HG03045 (cell line): ENCODE results near the gene ZNF740.
A peak's percentile ranks its signal among the peaks of the same experiment; 100 is the strongest.
"Not testable (repeated sequence)": the region's sequence is repeated elsewhere in the genome, so short reads cannot be mapped to it uniquely, and the experiment has no call there.

ENCODE experiments used
- ATAC-seq: cut with Tn5 transposase; IDR thresholded peaks from one replicate; pipeline ENCODE4 v1.9.1; 2021; ENCODE audit warnings: mild to moderate bottlenecking, moderate library complexity; ENCODE audit not compliant: unreplicated experiment

Gene ZNF740

DNA sequence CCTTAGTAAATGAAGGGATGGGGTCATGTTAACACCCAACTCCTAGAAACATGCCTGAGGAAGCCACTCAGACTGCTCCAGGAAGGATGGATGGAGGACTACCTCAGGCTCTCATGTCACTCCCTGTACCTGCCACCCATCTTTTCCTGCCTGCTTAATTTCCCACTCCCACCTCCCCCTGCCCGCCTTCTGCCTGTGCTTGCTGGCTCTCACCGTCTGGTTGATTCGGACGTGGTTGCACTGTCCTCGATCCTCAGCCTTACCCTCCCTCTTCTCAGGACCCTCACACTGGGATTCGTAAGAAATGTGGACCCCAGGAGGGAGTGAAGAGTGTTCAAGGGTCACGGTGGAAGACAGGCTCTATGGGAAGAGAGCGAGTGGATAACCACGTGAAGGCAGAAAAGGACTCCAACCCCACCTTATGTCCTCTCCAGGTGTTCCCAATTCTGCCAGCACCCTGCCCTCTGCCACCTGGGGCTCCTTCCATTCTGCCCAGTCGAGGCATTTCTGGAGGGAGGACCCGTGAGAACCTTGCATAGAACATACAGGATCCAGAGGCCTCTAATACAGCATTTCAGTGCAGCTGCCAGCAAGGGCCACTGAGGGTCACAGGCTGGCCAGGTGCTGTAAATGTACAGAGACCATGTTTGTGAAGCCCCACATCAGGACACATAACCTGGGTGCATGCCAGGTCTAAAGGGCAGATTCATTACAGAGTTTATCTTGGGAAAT is 13.6 kb downstream of the ZNF740 start:
- no peak for ATAC-seq

DNA sequence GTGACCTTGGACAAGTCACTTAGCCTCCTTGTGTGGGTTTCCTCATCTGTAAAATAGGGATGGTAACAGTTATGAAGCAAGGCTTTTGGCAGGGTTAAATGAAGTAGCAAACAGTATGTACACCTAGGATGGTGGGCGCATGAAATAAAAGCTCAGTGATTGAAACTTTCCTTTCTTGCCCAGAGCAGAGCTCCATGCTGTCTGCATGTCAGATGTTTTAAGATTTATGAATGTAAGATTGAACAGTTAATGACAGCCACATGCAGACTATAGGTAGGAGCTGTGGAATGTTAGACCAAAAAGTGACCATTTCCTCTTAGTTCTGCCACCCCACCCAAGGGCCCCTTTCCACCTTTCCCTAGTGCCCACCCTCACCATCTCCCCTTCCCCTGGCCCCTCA is 14.5 kb downstream of the ZNF740 start:
- ATAC-seq: no peak

DNA sequence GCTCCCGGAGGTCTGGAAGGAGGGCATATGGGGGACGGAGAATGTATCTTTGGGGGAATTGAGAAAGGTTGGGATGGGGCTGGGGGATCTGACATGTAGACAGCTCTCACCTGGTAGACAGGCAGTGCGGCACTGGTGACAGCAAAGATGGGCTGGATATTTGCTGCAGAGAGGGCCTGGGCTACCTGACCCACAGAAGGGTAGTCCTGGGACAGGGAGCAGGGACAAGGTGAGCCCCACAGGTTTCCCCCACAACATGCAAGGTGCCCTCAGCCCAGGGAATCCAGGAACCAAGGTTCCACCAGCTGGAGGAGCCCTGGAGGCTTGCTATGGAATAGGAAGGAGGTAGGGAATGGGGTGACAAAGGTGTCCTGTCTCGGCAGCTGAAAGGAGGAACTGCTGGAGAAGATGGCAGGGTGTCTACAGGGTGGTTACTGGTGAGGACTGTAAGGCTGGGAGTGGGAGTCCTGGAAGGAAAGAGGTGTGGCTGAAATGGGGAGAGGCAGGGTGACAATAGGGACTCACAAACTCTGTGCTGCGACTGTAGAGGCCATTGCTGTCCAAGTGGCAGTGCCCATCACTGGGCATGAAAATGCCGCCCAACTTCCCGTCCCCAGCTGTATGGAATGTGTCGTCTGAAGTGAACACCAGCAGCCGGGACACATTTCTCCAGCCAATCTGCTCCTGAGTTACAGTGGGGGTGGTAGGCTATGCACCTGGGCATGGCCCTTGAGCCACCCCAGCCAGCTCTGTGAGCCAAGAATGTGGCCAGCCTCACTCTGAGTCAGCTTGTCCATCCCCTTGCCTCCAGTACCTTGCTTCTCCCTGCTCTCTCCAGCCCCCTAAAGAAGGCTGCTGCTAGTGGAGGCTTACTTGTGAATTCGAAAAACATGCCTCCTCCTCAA is 15.2 kb downstream of the ZNF740 start:
- no peak for ATAC-seq

DNA sequence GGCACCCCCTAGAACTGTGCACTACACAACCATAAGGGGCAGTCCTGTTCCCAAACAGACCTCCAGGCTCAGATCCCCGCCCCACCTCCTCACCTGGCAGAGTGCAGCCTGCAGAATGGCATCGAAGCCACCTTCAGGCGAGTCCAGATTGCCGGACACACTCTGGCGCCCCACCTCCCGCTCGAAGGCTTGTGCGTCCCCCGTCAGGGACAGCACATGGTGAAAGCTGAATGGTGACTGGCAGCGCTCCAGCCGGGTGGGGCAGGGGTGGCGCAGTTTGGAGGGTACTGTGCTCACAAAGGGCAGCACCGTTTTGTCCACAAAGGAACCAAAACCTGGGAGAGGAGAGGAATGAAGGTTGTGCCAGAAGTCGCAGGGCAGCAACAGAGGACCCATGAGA is 16.0 kb downstream of the ZNF740 start:
- ATAC-seq: no peak

DNA sequence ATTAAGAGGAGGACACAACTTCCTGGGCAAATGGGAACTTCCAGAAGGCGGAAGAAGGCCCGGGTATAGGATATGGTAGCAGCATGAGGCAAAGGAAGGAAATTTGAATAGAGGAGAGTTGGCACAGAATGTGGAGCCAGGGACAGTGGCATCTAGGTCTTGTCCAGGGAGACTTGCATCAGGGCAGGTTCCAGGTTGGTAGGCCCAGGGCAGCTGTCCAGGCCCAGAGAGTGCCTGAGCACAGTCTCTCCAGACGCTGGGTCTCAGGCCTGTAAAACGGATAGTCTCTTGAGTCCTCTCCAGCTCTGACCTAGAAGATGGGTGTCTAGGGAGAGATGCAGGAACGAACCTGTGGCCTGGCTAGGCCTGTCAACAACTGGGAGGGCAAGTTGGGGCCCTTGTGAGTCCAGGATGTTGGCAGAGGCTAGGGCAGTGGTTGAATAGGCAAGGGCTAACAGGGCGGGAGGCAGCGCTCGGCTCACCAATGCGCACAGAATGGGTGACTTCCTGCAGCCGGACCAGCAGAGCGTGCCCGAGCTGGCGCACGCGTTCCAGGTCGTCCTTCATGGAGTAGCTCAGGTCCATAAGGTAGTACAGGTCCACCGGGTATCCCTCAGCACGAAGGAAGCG is 16.6 kb downstream of the ZNF740 start:
- no peak for ATAC-seq

DNA sequence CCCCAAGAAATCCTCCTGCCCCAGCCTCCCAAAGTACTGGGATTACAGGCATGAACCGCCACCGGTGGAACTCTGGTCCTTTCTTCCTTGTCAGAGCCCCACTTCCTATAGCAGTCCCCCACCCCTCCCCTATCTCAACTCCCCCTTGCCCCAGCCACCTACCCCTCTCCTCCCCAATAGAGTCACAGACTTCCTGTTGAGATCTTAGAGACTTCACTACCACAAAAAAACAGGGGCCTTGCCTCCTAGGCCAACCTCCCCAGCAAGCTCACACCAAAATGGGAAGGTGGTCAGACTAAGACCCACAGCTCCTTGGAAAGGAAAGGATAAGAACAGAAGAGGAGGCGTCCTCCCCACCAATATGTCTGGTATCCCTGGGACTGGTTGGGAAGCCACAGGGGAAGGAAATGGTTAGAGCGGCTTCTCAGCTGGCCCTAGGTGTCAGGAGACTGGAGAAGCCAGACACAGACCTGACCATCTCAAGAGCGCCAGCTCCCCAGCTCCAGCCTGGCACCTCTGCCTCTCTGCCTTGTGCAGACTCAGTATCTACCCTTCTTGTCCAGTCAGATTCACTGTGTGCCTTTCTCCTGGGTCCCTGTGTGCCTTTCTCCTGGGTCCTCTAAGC is 18.1 kb downstream of the ZNF740 start:
- no peak for ATAC-seq

DNA sequence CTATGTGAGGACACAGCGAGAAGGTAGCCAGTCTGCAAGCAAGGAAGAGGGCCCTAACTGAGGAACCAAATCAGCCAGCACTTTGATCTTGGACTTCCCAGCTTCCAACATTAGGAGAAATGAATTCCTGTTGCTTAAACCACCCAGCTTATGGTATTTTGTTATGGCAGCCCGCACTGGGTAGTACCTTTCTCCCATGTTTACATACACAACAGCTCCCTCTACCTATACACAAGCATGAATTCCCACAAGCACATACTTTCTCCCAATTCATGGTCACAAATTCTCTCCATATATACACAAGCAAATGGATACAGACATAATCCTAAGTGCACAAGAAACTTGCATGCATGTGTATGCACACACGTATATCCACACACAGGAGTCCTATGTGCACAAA is 19.2 kb downstream of the ZNF740 start:
- no peak for ATAC-seq

DNA sequence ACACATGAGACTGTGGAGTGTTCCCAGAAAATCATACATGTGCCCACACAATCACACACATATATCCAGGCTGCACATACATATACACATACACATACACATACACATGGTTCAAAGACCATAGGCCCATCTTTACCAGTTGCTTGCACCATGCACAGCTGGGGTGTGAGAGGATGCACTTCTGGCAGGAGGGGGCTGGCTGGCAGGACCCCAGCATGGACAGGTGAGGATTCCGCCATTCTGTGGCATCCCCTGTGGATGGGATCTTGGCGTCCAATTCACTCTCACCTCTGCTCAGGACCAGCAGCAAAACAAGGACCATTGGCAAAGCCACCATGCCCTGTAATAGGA is 19.6 kb downstream of the ZNF740 start:
- peak; percentile 17 for ATAC-seq

DNA sequence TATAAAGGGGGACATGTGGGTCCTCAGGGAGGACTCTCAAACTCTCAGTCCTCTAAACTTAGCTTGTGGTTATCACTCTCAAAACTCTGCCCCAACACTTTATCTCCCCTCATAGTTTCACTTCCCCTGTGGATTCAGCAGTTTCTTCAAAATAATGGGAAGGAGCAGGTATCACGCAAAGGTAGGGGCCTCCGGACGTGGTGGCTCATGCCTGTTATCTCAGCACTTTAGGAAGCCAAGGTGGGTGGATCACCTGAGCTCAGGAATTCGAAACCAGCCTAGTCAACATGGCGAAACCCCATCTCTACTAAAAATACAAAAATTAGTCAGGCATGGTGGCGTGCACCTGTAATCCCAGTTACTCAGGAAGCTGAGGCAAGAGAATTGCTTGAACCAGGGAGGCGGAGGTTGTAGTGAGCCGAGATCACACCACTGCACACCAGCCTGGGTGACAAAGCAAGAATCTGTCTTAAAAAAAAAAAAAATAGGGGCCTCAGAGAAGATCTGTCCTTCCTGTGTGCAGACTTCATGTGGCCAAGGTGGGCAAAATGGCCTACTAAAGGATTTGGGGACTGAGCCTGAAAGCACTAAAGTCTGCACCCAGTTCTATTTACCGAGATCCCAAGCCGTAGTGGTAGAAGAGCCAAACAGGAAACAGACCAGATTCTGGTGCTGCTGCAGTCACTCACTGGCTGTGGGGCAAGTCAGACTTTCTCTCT is 20.1 kb downstream of the ZNF740 start:
- ATAC-seq: peak; percentile 42

DNA sequence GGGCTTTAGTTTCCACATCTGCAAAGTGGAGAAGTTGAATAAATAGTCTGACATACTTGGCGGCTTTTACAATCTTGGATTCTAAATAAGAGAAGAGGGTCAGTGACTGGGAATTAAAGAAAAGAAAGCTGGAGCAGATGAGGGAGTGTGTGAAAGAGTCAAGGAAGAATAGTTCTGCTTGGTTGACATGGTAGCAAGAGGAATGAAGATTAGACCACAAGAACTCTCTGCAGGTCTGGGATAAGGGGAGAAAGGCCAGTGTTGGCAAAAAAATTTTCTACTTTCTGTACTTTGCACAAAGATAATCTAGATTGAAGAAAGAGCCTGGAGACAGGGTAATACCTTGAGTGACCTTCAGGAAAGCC is 20.6 kb downstream of the ZNF740 start:
- ATAC-seq: no peak

DNA sequence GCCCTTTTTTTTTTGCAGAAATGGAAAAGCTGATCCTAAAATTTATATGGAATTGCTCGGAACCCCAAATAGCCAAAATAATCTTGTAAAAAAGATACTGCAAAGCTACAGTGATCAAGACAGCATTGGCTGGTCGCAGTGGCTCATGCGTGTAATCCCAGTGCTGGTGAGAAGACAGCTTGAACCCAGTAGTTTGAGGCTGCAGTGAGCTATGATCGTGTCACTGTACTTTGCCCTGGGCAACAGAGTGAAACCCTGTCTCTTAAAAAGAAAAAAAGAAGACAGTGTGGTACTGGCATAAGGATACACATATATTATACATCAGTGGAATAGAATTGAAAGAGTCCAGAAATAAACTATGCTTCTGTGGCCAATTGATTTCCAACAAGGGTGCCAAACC is 21.1 kb downstream of the ZNF740 start:
- ATAC-seq: no peak

DNA sequence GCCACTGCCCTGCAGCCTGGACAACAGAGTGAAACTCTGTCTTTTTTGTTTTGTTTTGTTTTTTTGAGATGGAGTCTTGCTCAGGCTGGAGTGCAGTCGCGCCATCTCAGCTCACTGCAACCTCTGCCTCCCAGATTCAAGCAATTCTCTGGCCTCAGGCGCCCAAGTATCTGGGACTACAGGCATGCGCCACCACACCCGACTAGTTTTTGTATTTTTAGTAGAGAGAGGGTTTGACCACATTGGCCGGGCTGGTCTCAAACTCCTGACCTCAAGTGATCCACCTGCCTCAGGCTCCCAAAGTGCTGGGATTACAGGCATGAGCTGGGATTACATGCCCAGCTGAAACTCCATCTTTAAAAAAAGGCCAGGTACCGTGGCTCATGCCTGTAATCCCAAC is 21.8 kb downstream of the ZNF740 start:
- not testable (repeated sequence) for ATAC-seq

DNA sequence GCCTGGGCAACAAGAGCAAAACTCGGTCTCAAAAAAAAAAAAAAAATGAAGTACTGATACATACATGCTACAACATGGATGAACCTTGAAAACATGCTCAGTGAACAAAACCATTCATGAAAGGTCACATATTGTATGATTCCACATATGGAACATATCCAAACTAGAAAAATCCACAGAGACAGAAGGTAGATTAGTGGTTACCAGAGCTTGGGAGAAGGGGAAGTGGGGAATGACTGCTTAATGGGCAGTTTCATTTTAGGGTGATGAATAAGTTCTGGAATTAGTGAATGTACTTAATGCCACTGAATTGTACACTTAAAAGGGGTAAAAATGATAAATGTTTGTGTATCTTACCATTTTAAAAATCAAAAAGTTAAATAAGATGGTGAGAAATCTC is 23.8 kb downstream of the ZNF740 start:
- no peak for ATAC-seq

DNA sequence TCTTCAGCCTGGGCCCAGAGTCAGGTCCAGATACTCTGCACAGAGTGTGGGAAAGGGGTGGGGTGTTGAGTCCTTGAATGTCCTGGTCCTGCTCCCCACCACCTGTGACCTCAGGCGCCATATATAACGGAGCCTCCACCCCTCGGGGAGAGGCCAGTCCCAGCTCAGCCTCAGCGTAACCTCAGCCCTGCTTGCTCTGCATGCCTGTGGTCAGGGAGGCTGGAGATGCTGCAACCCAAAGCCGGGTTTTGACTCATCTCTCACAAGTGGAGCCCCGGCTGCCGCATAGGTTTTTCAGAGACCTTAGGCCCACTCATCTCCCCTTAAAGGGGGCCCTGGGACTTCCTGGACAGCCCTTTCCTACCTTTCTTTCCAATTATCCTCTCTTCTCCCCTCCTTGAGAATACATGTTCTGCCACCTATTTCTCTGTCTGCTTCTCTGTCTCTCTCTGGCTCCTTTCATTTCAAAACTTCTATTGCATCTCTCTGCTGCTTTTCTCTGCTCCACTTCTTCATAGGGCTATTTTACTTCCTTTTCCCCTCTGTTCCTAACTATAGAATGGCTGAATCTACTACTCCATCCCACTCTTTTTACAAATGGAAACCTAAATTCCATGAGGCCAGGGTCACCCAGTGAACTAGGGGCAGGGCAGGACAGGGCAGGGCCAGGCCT is 25.4 kb downstream of the ZNF740 start:
- peak; percentile 71 for ATAC-seq

DNA sequence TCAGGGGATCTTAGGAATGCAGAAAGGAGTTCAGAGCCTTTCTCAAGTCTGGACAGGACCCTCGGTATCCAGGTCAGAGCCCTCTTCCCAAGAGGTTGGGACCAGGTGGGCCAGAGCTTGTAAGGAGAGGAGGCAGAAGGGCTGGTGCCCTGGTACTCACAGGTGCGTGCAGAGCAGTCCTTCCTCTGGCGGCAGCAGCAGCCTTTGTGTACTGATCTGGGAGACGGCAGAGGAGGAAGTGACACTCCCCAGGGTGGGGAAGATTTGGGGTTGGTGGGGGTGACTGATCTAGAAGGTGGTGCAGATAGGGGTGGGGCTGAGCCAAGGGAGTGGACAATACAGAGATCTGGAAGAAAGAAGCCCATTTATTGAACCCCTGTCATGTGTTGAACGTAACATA is 26.5 kb downstream of the ZNF740 start, which contains the start of gene ITGB7:
TSS of gene ITGB7 (minus strand) at position 210 of the 400 bp plus-strand sequence. CDS start 6,808 bp downstream, outside the sequence.
- peak; percentile 32 for ATAC-seq

DNA sequence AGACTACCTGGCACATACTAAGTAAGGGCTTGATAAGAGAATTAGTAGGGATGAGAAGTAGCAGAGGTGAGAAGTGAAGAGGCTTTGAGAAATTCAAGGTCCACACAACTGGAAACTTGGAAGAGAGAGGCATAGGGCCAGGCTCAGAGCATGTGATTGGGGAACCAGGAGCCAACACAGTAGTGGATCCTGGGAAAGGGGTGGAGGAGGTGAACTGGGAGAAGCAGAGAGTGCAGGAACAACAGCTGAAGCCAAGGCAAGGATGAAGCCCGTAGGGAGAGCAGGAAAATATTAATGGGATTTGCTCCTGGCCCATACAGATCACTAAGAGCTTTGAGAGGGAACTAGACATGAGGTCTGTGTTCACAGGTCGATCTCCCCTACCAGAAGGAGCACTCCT is 27.9 kb downstream of the ZNF740 start:
- no peak for ATAC-seq

DNA sequence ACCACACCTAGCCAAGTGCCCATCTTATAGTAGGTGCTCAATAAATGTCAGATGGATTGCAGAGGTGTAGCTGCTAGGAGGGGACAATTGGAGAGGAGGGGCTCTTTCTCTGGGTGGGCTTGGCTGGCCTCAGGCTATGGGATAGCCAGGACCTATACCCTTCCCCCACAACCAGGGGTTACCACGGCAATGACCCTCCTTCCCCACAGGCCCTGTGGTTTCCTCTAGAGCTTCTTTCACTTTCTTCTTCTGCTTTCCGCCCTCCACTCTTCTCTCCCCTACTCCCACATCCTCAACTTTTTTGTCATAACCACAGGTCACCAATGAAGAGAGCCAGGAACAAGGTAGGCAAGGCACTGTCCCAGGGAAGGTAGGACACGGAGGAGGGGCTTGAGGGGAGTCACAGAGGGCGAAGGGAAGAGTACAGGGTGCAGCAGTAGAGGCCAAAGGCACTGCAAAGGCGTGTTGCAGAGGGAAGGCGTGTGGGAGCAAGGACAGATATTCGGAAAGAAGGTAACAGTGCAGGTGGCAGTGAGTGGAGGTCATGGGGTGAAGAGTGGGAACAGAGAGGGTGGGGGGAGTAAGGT is 28.4 kb downstream of the ZNF740 start:
- no peak for ATAC-seq

DNA sequence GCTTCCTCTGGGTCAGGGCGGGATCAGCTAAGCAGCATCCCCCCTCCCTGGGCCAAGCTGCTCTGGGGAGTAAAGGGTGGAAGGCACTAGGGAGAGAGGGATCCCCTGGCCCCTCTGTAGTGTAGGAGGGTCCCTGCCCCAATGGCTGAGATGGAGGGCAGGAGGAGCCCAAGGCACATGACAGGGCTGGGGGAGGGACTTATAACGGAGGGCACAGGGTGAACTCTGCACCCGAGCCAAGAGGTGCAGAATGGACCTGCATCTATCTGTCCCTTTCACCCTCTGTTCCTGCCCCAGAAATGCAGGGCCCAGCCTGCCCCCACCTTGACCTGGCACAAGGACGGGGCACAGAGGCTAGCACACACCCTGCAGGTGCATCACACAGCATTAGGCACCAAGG is 30.3 kb downstream of the ZNF740 start:
- ATAC-seq: no peak

DNA sequence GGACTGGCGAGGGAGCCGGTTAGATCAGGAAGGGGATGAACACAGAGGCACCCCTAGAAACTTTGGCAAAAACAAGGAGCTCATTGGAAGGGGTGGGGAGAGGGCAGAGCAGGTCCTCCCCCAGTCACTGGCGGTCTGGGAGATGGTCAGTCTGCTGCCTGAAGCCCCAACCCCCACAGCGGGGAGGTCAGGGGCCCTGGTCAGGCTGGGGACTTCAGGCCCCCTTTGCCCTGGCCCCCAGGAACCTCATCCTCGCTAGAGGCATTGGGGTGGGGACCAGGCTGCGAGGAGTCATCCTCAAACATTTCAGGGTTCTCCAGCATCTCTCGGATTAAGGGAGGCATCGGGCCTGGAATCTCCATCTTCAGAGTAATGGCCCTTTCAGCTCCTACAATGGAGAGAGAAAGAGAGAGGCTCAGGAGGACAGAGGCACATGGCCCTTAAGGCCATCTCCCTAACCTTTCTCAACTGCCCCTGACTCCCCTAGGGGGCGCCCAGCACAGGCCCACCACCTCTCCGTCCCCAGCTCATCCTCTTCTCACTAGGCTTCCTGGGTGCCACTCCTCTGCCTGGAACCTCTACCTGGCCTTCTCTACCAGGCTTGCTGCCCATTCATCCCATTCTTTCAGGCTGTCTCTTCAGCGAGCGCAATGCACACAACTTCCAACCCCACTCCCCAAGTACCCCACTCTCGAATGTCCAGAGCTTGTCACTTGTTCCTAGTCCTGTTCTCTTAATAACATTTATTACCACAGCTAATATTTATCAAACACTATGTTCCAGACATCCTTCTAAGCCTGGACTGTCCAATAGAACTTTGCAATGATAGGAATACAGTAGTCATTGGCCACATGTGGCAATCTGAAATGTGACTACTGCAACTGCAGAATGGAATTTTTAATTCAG is 31.2 kb downstream of the ZNF740 start:
- ATAC-seq: no peak
